NCI-H2081 (cell line): ENCODE measurements around the gene SSUH2.

Source experiments
- DNase-seq, 2 experiments: peaks; one replicate each; lab custom pipeline; 2025; lab: John Stamatoyannopoulos, UW

SSUH2 gene

DNA sequence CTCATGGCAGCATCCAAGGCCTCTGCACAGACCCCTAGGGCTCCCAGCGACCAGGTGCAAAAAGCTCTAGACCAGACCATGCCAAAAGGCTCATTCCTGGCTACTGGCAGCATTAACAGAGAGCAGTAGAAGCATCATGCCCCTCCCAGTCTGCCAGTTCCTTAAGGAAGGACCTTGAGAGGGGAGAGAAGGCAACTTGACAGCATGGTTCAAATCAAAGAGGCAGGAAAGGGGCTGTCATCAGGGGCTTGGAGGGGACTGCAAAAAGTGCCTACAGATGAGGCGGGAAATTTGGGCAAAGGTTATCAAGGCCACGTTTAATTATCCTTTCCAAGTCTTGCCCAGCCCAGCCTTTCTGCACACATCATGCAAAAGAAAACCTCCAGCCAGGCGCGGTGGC lies 64.7 kb downstream of the SSUH2 start:
- no peak for DNase-seq

DNA sequence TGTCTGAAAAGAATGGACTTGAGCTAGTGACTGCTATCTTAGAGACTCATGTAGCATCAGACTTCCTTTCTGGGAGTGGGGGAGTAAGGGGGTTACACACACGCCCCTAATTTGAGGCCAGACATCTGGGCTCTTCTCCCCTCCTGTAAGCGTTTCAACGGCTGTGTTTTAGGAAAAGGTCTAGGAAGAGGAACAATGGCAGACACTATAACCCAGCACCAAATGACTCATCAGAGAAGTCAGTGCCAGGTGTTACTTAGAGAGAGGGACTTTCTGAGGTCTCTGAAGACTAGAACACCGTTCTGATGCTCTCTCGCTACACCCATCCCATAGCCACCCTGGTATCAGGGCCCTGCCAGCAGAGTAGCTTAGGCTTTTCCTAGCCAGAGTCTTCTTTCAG lies 65.5 kb downstream of the SSUH2 start:
- DNase-seq = no peak

DNA sequence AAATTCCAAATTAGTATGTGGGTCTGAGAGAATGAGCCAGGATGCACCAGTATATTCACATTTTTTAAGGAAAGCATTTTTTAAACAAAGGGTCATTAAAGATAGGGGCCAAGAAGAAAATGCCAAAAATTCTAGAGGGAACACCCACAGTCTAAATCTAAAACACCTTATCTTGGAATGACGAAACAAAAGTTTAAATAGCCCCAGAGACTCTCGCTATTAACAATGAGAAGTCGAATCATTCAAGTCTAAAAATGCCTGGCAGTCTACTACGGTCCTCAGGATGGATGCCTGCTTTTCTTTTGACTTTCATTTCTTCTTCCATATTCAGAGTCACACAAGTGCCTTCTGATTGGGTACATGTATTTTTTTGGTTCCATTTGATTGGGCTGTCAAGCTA lies 66.3 kb downstream of the SSUH2 start:
- no peak for DNase-seq

DNA sequence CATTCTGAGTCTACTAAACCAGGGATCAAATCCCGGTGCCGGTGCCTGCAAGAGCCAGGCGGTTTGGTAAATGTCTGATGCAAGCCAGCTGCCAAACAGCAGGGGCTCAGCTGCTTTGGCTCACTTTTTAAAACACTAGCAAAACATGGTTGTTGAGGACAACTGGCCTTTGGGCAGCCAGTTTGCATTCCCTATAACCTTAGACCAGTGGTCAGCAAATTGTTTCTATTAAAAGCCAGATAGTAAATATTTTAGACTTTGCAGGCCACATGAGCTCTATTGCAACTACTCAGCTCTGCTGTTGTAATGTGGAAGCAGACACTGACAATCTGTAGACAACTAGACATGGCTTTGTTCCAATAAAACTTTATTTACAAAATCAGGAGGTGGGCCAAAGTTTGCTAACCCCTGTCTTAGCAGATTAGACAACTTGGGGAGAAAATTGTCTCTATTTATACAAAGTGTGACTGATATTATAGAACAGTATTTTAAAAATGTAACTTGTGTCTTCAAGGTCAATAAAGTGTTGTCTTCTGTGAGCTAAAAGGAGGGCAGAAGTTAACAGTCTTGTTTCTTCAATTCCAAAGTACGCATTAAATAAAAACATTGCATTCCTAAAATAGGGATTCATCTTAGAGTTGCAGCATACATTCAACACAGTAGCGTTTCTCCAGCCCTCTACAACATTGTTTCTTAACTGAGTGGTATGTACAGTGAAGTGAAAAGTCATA lies 67.6 kb downstream of the SSUH2 start:
- DNase-seq = no peak

DNA sequence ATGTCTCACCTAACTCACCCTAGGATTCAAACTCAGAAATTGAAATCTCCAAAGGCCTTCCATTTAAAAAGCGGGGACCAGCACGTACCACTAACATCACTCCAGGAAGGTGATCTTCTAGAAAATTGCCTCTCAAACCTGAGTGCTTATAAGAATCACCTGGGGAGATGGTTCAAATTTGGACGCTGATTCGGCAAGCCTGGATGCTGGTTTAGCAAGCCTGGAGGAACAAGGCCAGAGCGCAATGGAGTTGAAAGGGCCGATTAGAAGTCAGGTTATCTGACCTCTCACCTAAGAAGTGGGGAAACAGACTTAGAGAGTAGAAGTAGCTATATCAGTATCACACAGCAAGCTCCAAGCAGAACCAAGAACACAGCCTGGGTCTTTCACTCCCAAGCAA lies 68.2 kb downstream of the SSUH2 start:
- no peak for DNase-seq

DNA sequence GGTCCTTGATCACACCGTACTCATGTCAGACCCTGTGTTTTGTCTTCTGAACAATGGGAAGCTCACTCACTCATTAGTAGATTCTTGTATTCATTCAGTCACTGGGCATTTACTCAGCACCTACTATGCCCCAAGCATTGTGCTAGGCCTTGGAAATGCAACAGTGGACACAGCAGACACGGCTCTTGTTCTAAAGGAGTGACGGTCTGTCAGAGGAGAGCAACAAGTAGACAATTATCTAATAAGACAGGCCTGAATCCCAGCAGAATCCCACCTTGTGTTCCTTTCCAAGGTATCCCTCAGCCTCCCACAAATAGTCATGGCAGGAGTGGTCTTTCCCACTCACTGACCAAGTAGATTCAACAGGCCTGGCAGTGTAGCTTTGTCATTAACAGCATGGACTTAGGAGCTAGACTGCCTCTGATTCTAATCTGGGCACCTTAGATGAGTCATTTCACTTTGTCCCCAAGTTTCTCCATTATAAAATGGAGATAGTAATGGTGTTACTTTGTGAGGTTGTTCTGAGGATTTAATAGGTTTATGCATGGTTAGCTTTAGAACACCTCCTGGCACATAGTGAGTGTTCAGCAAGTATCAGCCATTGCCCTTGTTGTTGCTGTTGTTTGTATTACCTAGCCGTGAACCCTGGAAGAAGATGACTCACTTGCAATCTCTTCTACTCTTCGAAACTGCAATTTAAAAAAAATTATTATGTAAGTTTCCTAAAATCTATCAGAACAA lies 69.1 kb downstream of the SSUH2 start:
- no peak for DNase-seq

DNA sequence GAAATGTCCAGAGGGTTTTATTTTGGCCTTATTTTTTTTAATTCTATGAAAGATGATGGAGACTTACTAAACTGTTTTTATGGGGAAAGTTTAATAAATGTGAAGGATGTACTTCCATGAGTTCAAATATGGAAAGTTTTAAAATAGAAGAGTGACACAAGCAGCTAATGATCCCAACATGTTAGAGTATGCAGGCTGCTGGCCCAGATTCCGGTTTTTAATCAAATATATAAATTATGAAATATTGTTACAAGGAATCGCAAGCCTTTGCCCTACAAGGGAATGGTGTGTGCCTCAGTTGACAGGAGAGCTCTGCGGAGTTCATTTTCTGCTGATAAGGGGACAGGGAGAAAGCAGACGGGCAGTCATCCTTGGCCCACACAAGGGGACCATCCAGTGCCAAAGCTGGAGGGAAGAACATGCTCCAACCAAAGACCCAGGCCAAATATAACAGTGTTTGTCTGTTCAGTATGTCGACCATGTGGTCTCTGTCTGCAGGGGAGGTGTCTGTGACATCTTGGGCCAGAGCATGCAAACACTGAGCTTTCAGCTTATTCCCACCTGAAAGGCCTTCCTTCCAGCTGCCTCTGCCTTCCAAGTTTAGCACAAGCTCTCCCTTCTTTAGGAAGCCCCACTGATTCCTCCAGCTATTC lies 69.8 kb downstream of the SSUH2 start:
- no peak for DNase-seq

DNA sequence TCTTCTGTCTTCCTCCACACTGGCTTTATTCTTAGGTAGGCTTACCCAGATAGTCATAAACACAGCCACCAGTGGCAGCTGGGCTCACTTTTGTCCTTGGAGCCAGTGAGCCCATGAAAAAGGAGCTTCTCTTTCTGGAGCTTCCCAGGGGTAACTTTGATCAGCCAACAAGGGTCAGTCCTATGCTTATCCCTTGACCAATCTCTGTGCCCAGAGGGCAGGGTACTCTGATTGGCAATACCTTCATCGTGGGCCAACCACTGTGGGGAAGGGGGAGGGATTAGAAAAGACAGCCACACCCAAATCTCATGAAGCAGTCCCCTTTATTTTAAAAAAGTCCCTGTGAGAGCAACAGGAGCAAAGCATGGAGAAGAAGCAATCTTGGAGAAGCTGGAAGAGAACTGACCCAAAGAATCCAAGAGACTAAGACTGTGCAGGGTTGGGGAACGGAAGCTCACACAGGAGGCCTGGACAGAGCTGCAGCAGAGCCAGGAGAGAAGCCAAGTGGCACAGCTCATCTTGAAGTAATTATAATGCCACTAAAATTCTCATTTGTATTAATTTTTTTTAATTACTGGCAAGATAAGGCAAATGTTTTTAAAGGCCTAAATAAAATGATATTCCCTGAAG lies 70.4 kb downstream of the SSUH2 start:
- no peak for DNase-seq

DNA sequence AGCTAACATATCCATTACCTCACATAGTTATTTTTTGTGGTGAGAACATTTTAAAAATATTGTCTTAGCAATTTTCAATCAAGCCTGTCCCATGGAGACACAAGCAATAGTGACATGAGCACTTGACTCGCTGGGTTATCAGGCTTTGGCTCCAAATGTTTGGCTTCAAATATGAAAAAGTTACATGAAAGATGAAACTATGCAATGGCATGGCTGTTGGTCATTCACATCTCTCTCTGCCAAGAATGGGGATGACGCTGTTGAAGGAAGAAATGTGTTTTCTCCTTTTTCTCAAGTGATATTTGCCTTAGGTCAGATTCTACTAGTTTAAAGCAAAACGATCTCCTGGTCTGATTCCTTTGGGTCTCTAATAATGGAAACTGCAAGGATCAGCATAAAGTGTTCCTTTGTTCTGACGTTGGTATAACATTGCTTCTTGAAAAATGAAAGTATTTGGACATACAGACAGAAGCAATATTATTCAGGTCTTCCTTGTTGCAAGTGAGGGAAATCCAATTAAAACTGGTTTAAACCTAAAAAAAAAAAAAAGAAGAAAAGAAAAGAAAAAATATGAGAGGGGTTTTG lies 71.2 kb downstream of the SSUH2 start:
- DNase-seq = no peak

DNA sequence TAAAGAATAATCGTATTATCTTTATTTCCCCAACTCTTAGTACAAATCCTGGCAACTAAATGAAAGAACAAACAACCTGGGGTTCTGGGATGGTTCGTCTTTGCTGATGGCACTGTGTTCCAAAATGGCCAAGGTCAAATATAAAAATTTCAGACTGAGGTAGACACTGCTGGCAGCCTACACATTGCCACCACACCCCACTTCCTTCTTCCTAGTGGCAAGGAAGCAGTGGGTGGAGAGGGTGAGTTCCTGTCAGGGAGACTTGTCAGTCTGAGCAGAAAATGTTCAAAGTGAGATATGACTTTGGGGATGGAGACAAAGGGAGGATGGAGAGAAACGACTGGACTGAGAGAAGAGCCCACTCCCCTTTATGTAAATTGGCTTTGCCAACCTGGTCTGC lies 73.3 kb downstream of the SSUH2 start:
- DNase-seq = no peak
